Stimulated activated CD8-positive, alpha-beta memory T cell treated with anti-CD3 and anti-CD28 coated beads, Interleukin-4, amount 100 ng/mL, for 48 hours (primary cell): ENCODE measurements around the gene GCDH.
"Not testable (repeated sequence)": the region's sequence is repeated elsewhere in the genome, so short reads cannot be mapped to it uniquely, and the experiment has no call there.

Experiments used
- DNase-seq: peaks from one replicate; pipeline ENCODE4 v3.0.0-alpha.2; 2020

GCDH gene

DNA sequence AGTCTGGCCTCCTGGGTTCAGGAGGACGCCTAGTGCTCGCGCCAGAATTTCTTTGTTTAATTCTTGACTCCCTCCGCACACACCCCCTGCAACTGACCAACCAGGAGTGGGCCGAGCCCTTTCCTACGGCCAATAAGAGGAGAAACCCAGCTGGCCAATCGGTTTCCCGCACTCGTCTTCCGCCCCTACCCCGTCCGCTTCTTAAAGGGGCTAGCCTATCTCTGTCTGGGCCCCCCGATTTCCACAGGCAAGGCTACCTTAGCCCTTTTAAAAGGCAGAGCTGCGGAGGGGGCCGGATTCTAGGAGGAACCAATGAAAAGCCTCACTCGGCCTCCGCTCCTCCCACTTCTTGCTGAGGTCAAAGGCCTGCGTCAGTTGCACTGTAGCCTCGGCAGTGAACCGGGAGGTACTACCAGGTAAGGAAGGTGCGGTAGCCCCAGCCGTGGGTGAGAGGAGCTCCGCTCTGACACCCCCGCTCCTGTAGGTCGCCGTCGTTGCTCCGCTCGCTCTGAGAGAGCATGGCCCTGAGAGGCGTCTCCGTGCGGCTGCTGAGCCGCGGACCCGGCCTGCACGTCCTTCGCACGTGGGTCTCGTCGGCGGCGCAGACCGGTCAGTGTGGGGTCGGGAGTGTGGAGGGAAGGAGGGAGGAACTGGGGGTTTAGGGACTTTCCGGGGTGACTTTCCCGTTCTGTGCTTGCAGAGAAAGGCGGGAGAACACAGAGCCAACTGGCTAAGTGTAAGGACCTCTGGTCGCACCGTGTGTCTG, at the start of gene GCDH:
TSS of gene GCDH (plus strand) at position 374 of the 766 bp plus-strand sequence. CDS start at position 519, 145 bp downstream.
- peak; percentile 96 for DNase-seq

DNA sequence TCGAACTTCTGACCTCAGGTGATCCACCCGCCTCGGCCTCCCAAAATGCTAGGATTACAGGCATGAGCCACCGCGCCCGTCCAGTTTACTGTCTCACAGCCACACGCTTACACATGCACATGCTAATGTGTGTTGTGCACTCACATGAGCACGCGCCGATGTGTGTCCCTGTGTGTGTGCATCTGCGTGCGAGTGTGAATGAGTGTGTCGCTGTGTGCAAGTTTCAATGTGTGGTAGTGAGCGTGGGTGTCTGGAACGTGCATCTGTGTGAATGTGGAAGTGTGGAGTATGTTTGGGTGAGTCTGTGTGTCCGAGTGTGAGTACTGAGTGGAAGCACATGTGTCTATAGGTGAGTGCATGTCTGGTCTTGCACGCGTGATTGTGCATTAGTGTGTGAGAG, 48.4 kb upstream of the GCDH start:
- DNase-seq, result no peak

DNA sequence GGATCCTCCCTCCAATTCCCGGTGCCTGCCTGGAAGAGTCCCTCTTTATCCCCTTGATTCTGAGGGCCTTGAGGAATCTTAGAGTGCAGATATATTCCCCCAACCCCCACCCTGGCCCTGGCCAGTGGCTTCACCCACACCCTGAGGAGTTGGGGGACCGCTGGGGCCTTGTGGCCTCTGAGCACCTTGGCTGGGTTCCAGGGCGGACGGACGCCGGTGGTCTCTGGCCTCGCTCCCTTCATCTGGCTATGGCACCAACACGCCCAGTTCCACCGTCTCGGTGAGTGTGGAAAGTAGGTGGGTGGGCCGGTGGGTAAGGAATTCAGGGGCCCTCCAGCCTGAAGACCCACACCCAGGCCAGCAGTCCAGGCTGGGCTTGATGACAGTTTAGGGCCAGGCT, 47.6 kb upstream of the GCDH start:
- DNase-seq, result no peak

DNA sequence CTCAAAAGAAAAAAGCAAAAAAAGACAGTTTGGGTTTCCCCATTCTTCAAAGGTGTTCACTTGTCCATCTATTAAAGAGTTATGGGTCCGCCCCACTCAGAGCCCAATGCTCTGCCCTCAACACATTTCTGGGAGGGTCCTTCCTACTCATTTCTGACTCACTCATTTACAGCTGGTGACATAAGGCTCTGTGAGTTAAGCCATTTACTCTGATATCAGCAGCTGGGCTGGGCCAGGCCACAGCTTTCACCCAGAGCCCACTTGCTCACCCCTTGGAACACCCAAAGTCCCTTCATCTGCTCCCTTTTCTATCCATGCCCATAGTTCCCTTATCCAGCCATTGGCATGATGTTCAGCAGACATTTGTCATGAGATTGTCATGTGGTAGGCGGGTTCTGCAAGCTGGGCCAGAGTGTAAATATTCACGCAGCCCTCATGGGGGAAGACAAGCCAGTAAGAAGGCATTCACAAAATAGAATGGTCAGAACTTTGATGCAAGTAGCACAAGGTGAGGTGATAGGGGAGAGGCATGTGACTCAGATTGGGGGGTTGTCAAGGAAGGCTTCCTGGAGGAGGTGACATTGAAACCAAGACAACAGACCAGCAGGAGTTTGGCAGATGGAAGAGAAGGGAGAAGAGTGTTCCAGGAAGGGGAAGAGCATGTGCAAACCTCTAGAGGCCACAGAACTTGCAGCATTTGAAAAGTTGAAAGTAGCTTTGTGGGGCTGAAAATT, 46.8 kb upstream of the GCDH start:
- no peak for DNase-seq

DNA sequence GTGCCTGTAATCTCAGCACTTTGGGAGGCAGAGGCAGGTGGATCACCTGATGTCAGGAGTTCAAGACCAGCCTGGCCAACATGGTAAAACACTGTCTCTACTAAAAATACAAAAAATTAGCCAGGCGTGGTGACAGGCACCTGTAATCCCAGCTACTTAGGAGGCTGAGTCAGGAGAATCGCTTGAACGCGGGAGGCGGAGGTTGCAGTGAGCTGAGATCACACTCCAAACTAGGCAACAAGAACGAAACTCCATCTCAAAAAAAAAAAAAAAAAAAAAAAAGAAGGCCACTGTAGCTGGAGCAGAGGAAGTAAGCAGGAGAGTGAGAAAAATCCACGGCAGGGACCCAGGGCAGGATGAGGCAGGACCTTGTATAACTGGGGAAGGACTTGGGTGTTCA, 44.3 kb upstream of the GCDH start:
- DNase-seq, result not testable (repeated sequence)

DNA sequence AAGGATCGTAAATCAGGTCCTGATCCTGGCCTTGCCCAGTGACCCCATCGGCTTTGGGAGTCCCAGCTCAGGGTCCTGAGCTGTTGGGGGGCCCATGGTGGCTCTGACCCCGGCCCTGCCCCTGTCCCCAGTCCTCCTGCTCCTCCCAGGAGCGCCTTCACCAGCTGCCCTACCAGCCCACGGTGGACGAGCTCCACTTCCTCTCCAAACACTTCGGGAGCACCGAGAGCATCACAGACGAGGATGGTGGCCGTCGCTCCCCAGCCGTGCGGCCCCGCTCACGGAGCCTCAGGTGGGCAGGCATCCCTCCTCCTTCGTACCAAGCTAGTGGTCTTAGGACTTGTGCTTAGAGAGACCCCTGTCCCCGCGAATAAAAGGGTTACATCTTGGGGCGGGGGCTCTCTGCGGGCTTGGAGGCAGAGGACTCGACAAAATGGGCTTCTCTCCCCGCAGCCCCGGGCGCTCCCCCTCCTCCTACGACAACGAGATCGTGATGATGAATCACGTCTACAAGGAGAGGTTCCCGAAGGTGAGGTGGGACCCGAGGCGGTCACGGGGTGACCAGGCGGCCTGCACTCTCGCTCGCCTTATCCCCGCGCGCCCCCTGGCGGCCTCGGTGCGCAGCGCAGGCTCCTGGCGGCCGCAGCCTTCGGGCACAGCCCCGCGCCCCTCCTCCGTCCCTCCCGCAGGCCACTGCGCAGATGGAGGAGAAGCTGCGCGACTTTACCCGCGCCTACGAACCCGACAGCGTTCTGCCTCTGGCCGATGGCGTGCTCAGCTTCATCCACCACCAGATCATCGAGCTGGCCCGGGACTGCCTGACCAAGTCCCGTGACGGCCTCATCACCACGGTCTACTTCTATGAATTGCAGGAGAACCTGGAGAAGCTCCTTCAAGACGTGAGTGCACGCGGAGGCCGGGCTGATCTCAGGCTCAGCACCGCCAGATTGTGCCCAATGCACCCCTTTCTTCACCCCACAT, 43.5 kb upstream of the GCDH start:
- DNase-seq, result peak; percentile 95

DNA sequence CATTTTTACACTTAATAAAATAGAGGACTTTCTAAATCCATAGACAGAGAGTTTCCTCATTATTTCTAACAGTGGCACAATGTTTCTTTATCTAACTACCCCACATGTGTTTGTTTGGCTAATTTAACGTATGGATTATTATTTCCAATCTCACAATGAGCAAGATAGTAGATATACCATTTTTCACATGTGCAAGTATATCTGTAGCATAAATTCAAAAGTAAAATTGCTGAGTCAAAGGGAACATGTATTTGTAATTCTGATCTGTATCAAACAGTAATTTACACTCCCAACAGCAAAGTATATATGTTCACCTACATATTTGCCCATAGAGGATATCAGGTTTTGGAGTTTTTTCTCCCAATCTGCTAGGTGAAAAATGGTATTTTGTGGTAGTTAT, 34.3 kb upstream of the GCDH start:
- DNase-seq, result no peak

DNA sequence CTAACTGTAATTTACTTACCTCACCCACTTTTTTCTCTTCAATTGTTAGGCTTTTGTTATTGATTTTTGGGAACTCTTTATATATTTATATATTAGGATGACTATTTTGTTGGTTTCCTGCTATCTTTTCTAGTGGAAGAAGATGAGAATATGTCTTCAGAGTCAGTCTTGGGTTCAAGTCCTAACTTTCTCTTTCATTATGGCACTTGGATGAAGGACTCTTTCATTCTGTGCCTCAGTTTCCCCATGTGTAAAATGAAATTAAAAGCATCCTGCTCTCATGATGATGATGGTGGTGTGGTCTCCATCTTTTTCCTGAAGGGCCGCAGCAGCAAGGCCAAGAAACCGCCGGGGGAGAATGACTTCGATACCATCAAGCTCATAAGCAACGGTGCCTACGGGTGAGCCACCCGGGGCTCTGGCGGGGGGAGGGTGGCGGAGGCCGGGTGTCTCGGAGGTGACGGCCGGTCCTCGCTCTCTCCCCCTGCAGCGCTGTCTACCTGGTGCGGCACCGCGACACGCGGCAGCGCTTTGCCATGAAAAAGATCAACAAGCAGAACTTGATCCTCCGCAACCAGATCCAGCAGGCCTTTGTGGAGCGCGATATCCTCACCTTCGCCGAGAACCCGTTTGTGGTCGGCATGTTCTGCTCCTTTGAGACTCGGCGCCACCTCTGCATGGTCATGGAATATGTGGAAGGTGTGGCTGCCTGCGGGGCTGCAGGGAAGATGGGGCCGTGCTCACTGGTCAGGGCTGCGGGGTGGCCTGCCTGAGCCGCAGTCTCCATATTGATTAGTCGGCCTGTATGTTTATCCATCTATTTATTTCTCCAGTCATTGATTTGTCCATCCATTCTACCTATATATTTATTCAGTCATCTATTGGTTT, 32.7 kb upstream of the GCDH start:
- DNase-seq, result no peak

DNA sequence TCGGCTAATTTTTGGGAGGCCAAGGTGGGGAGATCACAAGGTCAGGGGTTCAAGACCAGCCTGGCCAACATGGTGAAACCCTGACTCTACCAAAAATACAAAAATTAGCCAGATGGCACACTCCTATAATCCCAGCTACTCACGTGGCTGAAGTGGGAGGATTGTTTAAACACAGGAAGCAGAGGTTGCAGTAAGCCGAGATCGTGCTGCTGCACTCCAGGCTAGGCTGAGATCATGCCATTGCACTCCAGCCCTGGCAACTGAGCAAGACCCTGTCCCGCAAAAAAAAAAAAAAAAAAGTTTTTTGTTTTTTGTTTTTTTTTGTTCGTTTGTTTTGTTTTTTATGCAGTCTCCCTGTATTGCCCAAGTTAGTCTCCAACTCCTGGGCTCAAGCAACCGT, 31.4 kb upstream of the GCDH start:
- DNase-seq, result no peak

DNA sequence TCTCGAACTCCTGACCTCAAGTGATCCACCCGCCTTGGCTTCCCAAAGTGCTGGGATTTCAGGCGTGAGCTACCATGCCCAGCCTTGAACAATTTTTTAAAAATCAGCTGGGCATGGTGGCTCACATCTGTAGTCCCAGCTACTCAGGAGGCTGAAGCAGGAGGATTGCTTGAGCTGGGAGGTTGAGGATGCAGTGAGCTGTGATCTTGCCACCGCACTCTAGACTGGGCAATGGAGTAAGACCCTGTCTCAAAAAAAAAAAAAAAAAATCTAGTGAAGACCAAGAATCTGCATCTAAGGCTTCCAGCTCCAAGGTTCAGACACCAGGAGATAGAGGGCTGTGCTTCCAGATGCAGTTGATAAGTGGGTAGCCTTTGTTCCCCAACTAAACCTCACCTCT, 26.8 kb upstream of the GCDH start:
- DNase-seq, result no peak

DNA sequence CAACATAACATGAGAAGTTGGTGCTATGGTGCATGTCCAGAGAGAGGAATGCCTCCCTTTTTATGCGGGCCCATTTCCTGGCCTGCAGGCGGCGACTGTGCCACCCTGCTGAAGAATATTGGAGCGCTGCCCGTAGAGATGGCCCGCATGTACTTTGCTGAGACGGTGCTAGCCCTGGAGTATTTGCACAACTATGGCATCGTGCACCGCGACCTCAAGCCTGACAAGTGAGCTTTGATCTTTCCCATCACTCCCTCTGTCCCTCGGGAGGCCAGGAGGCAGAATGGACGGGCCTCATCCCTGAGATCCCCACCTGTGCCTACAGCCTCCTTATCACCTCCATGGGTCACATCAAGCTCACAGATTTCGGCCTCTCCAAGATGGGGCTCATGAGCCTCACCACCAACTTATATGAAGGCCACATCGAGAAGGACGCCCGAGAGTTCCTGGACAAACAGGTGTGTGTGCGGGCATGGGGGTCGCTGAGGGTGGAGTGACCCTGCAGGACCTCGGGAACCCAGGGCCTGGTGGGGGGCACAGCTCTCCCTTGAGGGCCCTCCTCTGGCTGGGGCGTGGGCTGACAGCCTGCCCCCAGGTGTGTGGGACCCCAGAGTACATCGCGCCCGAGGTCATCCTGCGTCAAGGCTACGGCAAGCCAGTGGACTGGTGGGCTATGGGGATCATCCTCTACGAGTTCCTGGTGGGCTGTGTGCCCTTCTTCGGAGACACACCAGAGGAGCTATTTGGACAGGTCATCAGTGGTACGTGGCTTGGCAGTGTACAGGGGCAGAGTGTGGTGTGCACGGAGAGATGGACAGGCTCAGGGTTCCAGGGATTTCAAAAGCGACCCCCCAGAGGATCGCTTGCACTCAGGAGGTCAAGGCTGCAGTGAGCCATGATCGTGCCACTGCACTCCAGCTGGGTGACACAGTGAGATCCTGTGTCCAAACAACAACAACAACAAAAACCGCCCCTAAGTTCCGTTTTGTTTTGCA, 25.9 kb upstream of the GCDH start:
- no peak for DNase-seq

DNA sequence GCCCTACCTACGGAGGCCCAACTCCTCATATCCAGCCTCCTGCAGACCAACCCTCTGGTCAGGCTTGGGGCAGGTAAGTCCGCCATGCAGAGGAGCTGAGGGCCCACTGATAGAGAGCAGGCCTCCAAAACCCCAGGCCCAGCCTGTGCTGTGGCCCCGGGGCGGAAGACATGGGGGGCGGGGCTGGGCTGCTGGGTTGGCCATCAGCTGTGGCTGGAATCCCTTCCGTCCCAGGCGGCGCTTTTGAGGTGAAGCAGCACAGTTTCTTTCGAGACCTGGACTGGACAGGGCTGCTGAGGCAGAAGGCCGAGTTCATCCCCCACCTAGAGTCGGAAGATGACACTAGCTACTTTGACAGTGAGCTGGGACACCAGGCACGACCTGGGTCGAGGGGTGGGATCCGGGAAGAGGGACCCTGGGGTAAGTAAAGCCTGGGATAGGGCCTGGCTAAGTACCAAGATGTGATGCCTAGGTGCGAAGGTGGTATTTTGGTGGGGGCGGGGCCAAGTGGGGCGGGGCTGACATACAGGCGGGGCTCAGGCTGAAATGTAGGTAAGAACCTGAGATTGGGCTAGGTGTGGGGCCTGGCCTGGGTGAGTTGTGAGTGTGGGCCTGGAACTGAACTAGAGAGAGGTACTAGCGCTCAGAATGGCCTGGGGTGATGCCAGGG, 25.1 kb upstream of the GCDH start:
- DNase-seq, result no peak

DNA sequence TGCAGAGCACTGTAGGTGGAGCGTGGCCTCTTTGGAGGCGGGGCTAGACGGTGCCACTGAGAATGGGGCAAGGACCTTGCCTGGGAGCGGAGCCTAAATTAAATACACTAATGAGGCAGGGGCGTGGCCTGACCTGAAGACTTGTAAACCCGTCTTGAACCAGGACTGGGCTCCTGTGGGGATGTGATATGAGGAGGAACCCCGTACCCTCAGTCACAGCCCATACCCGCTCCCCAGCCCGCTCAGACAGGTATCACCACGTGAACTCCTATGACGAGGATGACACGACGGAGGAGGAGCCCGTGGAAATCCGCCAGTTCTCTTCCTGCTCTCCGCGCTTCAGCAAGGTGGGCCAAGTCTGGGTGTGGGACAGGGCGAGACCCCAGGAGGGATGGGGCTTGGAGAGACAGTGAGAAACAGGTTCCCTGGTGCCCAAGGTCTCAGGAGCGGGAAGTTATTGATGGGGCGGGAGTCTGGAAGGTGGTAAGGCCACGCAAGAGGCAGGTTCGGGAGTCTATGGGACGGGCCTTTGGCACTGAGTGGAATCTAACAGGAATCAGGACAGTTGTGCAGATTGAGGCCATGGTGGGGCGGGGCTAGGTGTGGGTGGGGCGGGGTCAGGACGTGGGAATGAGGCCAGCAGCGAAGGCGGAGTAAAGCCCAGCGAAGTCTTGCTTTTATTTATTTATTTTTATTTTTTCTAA, 24.4 kb upstream of the GCDH start:
- DNase-seq, result no peak

DNA sequence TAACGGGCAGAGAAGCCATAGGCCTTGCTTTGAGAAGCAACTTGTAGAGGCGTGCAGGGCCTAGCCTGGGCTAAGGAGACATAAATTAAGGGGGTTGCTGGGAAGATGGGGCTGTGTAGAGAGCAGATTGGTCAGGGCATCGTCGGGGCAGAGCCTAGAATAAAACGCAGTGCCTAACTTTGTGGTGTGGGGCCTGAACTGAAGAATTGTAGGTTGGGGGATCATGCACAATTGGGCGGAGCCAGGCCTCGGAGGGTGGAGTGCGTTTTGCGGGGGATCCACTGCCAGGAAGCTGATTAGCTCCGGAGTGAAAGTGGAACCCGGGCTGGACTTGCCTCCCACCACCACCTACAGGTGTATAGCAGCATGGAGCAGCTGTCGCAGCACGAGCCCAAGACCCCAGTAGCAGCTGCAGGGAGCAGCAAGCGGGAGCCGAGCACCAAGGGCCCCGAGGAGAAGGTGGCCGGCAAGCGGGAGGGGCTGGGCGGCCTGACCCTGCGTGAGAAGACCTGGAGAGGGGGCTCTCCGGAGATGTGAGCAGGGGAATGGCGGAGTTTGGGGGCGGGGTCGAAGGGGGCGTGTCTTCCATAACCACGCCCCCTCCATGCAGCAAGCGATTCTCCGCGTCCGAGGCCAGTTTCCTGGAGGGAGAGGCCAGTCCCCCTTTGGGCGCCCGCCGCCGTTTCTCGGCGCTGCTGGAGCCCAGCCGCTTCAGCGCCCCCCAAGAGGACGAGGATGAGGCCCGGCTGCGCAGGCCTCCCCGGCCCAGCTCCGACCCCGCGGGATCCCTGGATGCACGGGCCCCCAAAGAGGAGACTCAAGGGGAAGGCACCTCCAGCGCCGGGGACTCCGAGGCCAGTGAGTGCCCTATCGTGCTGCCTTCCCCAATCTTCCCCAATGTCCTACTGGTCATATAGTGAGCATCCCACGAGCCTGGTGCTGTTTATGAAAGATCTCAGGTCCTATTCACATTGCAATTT, 23.6 kb upstream of the GCDH start:
- DNase-seq, result peak; percentile 86

DNA sequence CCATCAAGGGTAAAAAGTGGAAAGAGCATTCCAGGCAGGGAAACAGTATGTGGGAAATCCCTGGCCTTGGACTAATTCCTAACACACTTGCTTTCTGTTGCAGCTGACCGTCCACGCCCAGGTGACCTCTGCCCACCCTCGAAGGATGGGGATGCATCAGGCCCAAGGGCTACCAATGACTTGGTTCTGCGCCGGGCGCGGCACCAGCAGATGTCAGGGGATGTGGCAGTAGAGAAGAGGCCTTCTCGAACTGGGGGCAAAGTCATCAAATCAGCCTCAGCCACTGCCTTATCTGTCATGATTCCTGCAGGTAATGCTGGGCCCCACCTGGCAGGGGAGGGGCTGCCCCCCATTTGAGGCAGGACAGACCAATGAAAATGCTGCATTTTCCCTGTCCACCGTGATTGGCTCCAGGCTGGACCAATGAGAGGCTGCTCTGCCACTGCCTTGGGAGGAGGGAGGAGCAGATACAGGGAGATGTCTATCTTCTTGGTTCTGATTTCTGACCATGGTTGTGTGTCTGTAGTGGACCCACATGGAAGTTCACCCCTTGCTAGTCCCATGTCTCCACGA, 22.3 kb upstream of the GCDH start:
- peak; percentile 59 for DNase-seq

DNA sequence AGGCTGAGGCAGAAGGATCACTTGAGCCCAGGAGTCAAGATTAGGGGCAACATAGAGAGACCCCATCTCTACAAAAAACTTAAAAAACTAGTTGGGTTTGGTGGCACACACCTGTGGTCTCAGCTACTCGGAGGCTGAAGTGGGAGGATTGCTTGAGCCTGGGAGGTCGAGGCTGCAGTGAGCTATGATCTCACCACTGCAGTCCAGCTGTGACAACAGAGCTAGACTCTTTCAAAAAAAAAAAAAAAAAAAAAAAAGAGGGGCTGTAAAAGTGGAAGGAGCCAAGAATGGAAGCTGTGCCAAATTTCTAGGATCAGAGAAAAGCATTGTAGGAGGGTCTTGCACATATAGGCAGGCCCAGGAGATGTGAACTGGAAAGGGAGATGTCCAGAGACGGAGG, 19.3 kb upstream of the GCDH start:
- DNase-seq, result no peak

DNA sequence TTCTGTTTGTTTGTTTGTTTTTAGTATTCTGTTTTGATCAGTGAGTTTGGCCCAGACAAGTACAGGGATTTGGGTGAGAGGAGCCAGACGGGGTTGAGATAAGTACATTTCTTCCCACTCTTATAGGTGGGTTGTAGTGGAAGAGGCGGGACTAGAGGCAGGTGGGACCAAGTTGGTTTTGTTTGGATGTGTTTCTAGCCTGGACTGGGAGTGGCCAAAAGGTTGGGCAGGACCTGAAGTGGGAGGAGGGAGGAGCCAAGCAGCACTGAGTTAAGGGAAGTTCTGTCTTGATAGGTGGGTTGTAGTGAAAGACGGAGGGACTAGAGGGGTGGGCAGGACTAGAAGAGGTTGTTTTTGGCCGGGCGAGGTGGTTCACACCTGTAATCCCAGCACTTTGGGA, 18.7 kb upstream of the GCDH start:
- DNase-seq, result no peak
